Gastroesophageal sphincter (tissue), 3 donors: Measurements from ENCODE around the gene ERBIN.

Experiments
- CTCF ChIP-seq, 4 experiments: fragments of 200-600 bp in 2 of 4; fragments of 450-650 bp in 2 of 4; sonication (generic) in 1 of 4; IDR thresholded peaks; one replicate each; pipeline ENCODE4 v1.5.1; 2017 to 2019; ENCODE audit warnings: antibody characterized with exemption in 4 of 4, mild to moderate bottlenecking in 2 of 4, moderate library complexity in 2 of 4
- POLR2A ChIP-seq, 2 donors: fragments of 450-650 bp; IDR thresholded peaks; one replicate each; pipeline ENCODE4 v1.6.1; 2017; ENCODE audit warnings: antibody characterized with exemption in 2 of 2, mild to moderate bottlenecking in 2 of 2, moderate library complexity in 1 of 2

GRCh38 chr5:65932676-65933075, 6.3 kb downstream of the ERBIN start:
- TF ChIP-seq CTCF (IDR thresholded peaks at IDR 0.05), result no peak
- TF ChIP-seq POLR2A (IDR thresholded peaks at IDR 0.05), result no peak
